HG02870 (cell line): ENCODE results near the gene ATG14.
"Not testable (repeated sequence)": the region's sequence is repeated elsewhere in the genome, so short reads cannot be mapped to it uniquely, and the experiment has no call there.

Experiments used
- ATAC-seq: cut with Tn5 transposase; IDR thresholded peaks from one replicate; pipeline ENCODE4 v1.9.1; 2021; ENCODE audit warnings: mild to moderate bottlenecking, moderate library complexity; ENCODE audit not compliant: unreplicated experiment

The ATG14 gene

GRCh38 chr14:55353686-55354467, 57.8 kb downstream of the ATG14 start:
- ATAC-seq, result no peak

- no peak for ATAC-seq
These were observed 59.4 kb downstream of the ATG14 start for GRCh38 chr14:55352201-55352600.

GRCh38 chr14:55351111-55351510, 60.5 kb downstream of the ATG14 start:
- ATAC-seq, result no peak

GRCh38 chr14:55350461-55350860, 61.2 kb downstream of the ATG14 start:
- ATAC-seq, result no peak

GRCh38 chr14:55349565-55349964, 62.1 kb downstream of the ATG14 start:
- no peak for ATAC-seq

- ATAC-seq, result peak; percentile 55
These were observed 62.7 kb downstream of the ATG14 start for GRCh38 chr14:55348766-55349453.

GRCh38 chr14:55347748-55348147, 63.9 kb downstream of the ATG14 start:
- ATAC-seq, result no peak

GRCh38 chr14:55347040-55347439, 64.6 kb downstream of the ATG14 start:
- no peak for ATAC-seq

- not testable (repeated sequence) for ATAC-seq
These were observed 67.0 kb downstream of the ATG14 start for GRCh38 chr14:55344582-55345163.

GRCh38 chr14:55341781-55342180, 69.8 kb downstream of the ATG14 start:
- ATAC-seq, result no peak

- ATAC-seq, result no peak
These were observed 71.1 kb downstream of the ATG14 start for GRCh38 chr14:55340482-55340881.

- ATAC-seq, result peak; percentile 91
These were observed 71.9 kb downstream of the ATG14 start for GRCh38 chr14:55339770-55340169.

- no peak for ATAC-seq
These were observed 74.9 kb downstream of the ATG14 start for GRCh38 chr14:55336691-55337090.

GRCh38 chr14:55336162-55336561, 75.5 kb downstream of the ATG14 start:
- ATAC-seq, result no peak

GRCh38 chr14:55333711-55334485, 77.7 kb downstream of the ATG14 start:
- peak; percentile 49 for ATAC-seq

- peak; percentile 45 for ATAC-seq
These were observed 78.7 kb downstream of the ATG14 start for GRCh38 chr14:55332654-55333570.

- no peak for ATAC-seq
These were observed 81.5 kb downstream of the ATG14 start for GRCh38 chr14:55329999-55330710.

- ATAC-seq, result no peak
These were observed 83.3 kb downstream of the ATG14 start for GRCh38 chr14:55328317-55328716.

GRCh38 chr14:55327179-55327578, 84.5 kb downstream of the ATG14 start:
- ATAC-seq, result peak; percentile 76

GRCh38 chr14:55324812-55325211, 86.8 kb downstream of the ATG14 start:
- ATAC-seq, result no peak
